GM10266 (cell line): Measurements from ENCODE around the gene GTSF1L.

ENCODE experiments used
- DNase-seq: peaks from one replicate; pipeline ENCODE4 v3.0.0; 2012; ENCODE audit errors: extremely low spot score
- TF ChIP-seq, protein P1 (sequence below): IDR thresholded peaks from 2 replicates; pipeline ENCODE4 v1.5.1; 2012; ENCODE audit warnings: mild to moderate bottlenecking, low read depth; ENCODE audit not compliant: control insufficient read depth, insufficient read depth; ENCODE audit errors: missing control alignments

Gene GTSF1L

DNA sequence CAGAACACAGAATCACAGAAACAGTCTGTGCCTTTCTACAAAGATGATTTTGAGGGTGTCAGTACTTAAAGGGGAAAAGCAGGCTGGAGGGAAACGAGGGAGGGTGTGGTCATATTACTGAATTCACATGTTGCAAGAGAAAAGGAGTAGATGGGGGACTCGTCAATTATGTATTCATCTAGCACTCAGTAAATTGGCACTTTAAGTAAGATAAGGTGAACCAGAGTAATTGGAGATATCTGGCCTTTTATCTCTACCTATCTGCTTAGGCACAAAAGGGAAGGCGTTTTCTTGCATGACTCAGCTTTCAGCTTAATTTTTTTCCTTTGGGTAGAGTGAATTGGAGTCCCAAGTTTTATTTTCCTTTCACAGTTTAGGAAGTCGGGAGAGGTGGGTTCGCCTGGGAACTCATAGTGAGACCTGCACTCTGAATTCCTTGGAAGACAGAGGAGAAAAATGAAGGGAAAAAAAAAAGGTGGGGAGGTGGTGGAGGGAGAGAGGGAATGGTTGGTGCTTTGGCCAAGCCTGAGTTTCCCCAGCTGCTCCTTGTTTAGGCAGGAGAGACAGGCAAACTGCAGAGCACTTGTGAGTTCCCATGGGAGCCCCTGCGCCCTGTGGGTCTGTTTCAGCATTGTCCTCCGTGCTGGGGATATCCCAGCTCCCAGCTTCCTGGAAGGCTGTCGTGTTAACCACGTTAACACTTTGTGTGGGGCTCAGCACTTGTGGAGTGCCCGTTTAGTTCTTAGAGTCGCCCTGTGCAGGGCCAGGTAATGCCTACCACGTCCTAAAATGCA is 19.7 kb upstream of the GTSF1L start:
- TF ChIP-seq, protein P1, sequence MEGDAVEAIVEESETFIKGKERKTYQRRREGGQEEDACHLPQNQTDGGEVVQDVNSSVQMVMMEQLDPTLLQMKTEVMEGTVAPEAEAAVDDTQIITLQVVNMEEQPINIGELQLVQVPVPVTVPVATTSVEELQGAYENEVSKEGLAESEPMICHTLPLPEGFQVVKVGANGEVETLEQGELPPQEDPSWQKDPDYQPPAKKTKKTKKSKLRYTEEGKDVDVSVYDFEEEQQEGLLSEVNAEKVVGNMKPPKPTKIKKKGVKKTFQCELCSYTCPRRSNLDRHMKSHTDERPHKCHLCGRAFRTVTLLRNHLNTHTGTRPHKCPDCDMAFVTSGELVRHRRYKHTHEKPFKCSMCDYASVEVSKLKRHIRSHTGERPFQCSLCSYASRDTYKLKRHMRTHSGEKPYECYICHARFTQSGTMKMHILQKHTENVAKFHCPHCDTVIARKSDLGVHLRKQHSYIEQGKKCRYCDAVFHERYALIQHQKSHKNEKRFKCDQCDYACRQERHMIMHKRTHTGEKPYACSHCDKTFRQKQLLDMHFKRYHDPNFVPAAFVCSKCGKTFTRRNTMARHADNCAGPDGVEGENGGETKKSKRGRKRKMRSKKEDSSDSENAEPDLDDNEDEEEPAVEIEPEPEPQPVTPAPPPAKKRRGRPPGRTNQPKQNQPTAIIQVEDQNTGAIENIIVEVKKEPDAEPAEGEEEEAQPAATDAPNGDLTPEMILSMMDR, result no peak
- DNase-seq, result no peak

DNA sequence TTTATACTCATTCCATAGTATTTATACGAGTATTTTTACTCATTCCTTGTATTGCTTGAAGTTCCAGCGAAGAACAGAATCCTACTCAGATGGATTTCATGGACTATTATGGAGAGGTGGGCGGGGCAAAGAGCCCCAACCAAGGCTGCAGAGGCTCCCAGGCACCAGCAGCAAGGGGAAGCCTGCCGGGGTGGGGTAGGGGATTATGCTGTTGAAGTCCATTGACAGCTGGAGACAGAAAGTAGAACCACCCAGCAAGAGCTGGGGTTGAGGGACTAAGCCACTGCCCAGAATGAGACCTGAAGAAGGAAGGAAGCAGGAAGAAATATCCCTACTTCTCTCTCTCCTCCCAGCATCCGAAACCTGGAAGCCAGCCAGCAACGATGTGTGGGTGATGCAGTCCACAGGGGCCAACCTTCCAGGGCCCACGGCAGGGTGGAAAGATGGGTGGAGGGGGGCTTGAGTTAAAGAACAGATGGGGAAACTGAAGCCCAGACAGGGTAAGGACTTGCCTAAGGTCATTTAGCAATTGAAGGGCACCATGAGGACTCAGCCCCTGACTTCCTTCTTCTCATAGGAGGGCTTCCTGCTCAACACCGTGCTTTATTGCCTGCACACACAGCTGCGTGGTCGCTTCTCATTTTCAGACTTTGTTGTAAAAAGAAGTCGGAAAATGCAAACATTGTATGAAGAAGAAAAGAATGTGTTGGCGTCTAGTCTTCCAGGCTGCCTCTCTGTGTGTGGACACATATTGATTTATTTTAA is 18.3 kb upstream of the GTSF1L start:
- TF ChIP-seq, protein P1, result no peak

DNA sequence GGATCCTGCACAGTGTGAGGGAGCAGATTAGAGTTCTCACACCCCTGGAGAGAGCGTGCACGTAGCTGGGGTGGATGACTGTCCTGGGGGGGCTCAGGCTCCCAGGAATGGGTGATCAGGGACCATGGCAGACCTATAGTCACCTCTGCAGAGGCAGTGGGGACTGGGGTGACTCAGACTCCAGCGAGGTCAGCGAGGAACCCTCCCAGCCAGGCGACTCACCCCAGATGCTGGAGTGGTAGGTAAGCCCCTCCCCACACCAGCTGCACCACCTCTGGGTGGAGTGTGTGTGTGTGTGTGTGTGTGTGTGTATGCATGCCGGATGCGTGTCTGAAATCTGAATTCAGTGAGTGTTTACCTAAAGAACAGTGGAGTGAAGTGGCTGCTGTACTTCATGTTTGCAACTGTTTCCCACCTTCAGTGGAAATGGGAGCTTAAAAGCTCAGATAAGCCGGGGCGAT is 17.4 kb upstream of the GTSF1L start:
- TF ChIP-seq, protein P1, result no peak
- no peak for DNase-seq

More for the DNA sequence above, 18.3 kb upstream of the GTSF1L start:
- DNase-seq, result no peak

DNA sequence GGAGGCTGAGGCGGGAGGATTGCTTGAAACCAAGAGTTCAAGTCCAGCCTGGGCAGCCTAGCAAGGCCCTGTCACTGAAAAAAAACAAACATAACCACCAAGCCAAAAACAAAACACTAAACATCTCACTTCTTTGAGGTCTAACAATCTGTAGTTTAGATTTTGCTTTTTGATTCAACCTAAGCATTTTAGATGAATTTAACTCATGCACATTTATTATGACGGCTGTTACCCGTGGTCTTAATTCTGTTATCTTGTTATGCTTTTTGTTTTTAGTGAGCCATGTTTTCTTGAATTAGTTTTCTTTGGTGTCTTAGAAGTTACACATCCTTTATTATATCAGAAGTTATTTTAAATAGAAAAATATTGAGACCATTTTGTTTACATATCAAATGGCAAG is 13.8 kb upstream of the GTSF1L start:
- no peak for DNase-seq
- TF ChIP-seq, protein P1, result no peak

DNA sequence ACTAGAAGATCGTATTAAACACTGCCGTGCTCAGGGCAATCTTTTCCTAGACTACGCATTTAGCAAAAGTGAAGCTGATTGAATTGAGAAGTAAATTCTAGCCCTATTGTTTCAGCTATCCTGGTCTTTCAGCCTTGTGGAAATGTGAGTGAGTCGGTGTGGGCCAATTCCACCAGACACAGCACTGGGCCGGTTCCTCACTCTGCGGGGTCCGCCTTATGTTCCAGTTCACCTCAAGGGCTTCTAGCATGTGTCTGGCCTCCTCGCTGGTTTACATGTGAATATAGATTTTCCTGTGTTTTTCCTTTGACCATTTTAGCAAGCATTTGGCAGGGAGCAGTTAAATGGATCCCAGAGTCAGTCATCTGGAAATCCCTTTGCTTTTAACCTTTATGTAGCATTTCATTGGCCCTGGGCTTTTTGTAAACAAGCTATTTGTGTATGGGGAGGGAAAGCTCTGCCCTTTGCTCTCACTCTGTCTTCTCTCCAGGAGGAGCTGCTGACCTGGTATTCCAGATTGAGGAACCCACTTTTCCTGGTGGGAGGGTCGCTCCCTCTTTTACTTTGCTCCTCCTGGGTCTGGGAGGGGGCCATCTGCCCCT is 12.4 kb upstream of the GTSF1L start:
- DNase-seq, result no peak

DNA sequence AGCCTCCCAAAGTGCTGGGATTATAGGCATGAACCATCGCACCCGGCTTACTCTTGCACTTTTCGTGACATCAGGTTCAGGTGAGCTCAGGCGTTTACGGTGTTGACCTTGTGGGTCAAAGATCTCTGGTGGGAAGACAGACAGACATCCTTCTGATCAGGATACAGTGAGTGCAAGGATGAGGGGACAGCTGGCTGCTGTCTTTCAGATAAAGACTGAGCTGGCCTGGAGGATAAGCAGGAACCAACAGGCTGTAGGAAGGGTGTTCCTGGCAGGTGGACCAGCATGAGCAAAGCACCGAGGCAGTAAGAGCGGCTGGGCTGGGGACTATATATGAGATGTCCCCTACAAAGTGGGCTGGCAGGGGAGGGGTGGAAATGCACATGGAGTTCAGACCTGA is 11.1 kb upstream of the GTSF1L start:
- TF ChIP-seq, protein P1, result no peak
- no peak for DNase-seq

More for the DNA sequence above, 12.4 kb upstream of the GTSF1L start:
- TF ChIP-seq, protein P1, result no peak

DNA sequence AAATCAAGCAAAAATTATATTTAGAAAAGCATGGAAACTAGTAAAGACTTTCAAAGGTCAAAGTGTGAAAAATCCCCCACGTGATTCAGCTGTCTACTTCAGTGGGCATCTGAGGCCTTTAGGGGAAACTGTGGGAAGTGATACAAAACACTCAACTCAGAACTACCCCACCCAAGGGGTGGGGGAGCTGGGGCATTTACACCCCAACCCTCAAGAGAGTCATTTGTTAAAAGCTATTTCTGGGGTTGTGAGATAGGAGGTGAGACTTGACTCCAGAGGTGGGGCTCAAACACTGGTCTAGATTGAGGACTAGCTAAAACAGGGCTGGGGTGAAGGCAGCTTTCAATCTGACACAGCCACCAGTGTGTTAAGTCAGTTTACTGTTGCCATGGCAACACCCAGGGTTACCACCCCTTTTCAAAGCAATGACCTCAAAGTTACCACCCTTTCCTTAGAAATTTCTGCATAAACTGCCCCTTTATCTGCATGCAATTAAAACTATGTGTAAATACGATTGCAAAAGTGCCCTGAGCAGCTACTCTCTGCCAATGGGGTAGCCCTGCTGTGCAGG is 9.9 kb upstream of the GTSF1L start:
- TF ChIP-seq, protein P1, result no peak
- DNase-seq, result peak; percentile 71
